PC-3 (cell line): Measurements from ENCODE around the gene COMMD6. TPM values are rescaled to one million over a fixed set of nuclear protein-coding genes. Genes with fewer than 3 reads are reported as not detected.

Experiments
- ATAC-seq: fragments of 200-7000 bp; cut with Tn5 transposase; 2 replicates; pipeline ENCODE4 v1.9.1; 2020; ENCODE audit warnings: mild to moderate bottlenecking, moderate library complexity
- BruUV-seq: library from RNA; stranded (reverse); fragments of 400-500 nt; replicated peaks from 2 replicates; lab custom pipeline; 2021; lab: Mats Ljungman, UMichigan
- CTCF ChIA-PET: fragments of 300-600 bp; sonication (Branson Sonifier 250); formaldehyde crosslinking; loops from one replicate; lab custom pipeline; 2022; ENCODE audit warnings: antibody characterized with exemption; lab: Charles Lee
- POLR2A ChIA-PET: fragments of 300-600 bp; sonication (Branson Sonifier 250); formaldehyde crosslinking; loops from one replicate; lab custom pipeline; 2022; ENCODE audit warnings: antibody characterized with exemption; ENCODE audit not compliant: unreplicated experiment; lab: Charles Lee
- DNase-seq: peaks from one replicate; pipeline ENCODE4 v3.0.0-alpha.2; 2015
- H2AFZ ChIP-seq: fragments of 300-600 bp; sonication (generic); 2 replicates; pipeline ENCODE4 v1.6.0; 2016; ENCODE audit warnings: antibody characterized with exemption, low read length
- H3F3A ChIP-seq: fragments of 300-600 bp; sonication (generic); one replicate; pipeline ENCODE4 v1.6.0; 2017; ENCODE audit warnings: antibody characterized with exemption, low read length, control low read depth, mild to moderate bottlenecking; ENCODE audit not compliant: unreplicated experiment
- H3K27ac ChIP-seq: fragments of 300-600 bp; sonication (generic); 2 replicates; pipeline ENCODE4 v1.5.1; 2016; ENCODE audit warnings: mild to moderate bottlenecking, low read length
- H3K27me3 ChIP-seq: fragments of 300-600 bp; sonication (generic); 2 replicates; pipeline ENCODE4 v1.6.1; 2016; ENCODE audit warnings: low read length, mixed read lengths
- H3K36me3 ChIP-seq: fragments of 300-600 bp; sonication (generic); 2 replicates; pipeline ENCODE4 v1.6.1; 2016; ENCODE audit warnings: low read depth, mixed run types, low read length, mixed read lengths
- H3K4me1 ChIP-seq: fragments of 300-600 bp; sonication (generic); 2 replicates; pipeline ENCODE4 v1.5.1; 2016; ENCODE audit warnings: low read length; ENCODE audit not compliant: insufficient read depth
- H3K4me2 ChIP-seq: fragments of 300-600 bp; sonication (generic); 2 replicates; pipeline ENCODE4 v1.6.0; 2016; ENCODE audit warnings: low read length
- H3K4me3 ChIP-seq: fragments of 300-600 bp; sonication (generic); 2 replicates; pipeline ENCODE4 v1.5.1; 2016; ENCODE audit warnings: mild to moderate bottlenecking, low read length, mixed read lengths
- H3K79me2 ChIP-seq: fragments of 300-600 bp; sonication (generic); 2 replicates; pipeline ENCODE4 v1.6.1; 2017; ENCODE audit warnings: low read length, mixed read lengths
- H3K9ac ChIP-seq: fragments of 300-600 bp; sonication (generic); 2 replicates; pipeline ENCODE4 v1.6.0; 2016; ENCODE audit warnings: mild to moderate bottlenecking, low read length
- H3K9me2 ChIP-seq: fragments of 300-600 bp; sonication (generic); replicated peaks from 2 replicates; pipeline ENCODE4 v1.6.1; 2016; ENCODE audit warnings: mixed run types, low read length, mixed read lengths
- H3K9me3 ChIP-seq: fragments of 300-600 bp; sonication (generic); 2 replicates; pipeline ENCODE4 v1.6.1; 2016; ENCODE audit warnings: low read length, mixed read lengths
- H4K20me1 ChIP-seq: fragments of 300-600 bp; sonication (generic); 2 replicates; pipeline ENCODE4 v1.6.1; 2016; ENCODE audit warnings: low read length, mixed read lengths
- CTCF ChIP-seq: fragments of 300-600 bp; sonication (generic); conservative IDR thresholded peaks from 2 replicates; pipeline ENCODE4 v1.5.1; 2017; ENCODE audit warnings: antibody characterized with exemption, low read depth, mild to moderate bottlenecking, low read length
- EZH2 ChIP-seq: fragments of 300-600 bp; sonication (generic); IDR thresholded peaks from one replicate; pipeline ENCODE4 v1.6.1; 2017; ENCODE audit warnings: antibody characterized with exemption, mild to moderate bottlenecking, low read length; ENCODE audit not compliant: unreplicated experiment
- EZH2phosphoT487 ChIP-seq: fragments of 300-600 bp; sonication (generic); IDR thresholded peaks from 2 replicates; pipeline ENCODE4 v1.6.1; 2018; ENCODE audit warnings: mild to moderate bottlenecking, antibody characterized with exemption, low read length, borderline replicate concordance
- intact Hi-C: fragments of 100-400 bp; cut with micrococcal nuclease; formaldehyde crosslinking; loops from 2 replicates; pipeline ENCODE4 v1.9.0; 2023
- total RNA-seq: library from RNA; depleted of rRNA; stranded (reverse); fragments of >200 nt; gene quantifications from 2 replicates; pipeline ENCODE4 v1.2.3, GENCODE V29; 2014

COMMD6 gene
- total RNA-seq, 1 experiment from 2014 or later, result 46.7 TPM

GRCh38 chr13:75518439-75519088 lies 19.1 kb downstream of the COMMD6 start:
- H4K20me1 ChIP-seq, result no peaks in the 10 kb centered on the region
- no peaks in the 10 kb centered on the region for H3F3A ChIP-seq
- intact Hi-C loops, result no loop called here
- no TSS peak for BruUV-seq
- H2AFZ ChIP-seq, result no peak overlapping the region
- DNase-seq (no peak), ATAC-seq (no peak)
- no peaks in the 10 kb centered on the region for H3K4me1 ChIP-seq
- ChIA-PET CTCF (no interaction called here), POLR2A (no interaction called here)
- no peaks in the 10 kb centered on the region for H3K36me3 ChIP-seq
- no peak overlapping the region for H3K4me2 ChIP-seq
- no peak overlapping the region for H3K9ac ChIP-seq
- H3K9me3 ChIP-seq, result no peaks in the 10 kb centered on the region
- TF ChIP-seq EZH2phosphoT487, result no peak
- no peak for TF ChIP-seq CTCF
- TF ChIP-seq EZH2, result no peak
- no peaks in the 10 kb centered on the region for H3K79me2 ChIP-seq
- no peaks in the 10 kb centered on the region for H3K9me2 ChIP-seq
- H3K4me3 ChIP-seq, result no peak overlapping the region
- no peak overlapping the region for H3K27ac ChIP-seq
- no peaks in the 10 kb centered on the region for H3K27me3 ChIP-seq

- POLR2A ChIA-PET, result no interaction called here
- H3K27ac ChIP-seq, result no peak overlapping the region
- H3K9me3 ChIP-seq, result no peaks in the 10 kb centered on the region
- H3K9ac ChIP-seq, result no peak overlapping the region
- TF ChIP-seq EZH2 (no peak), EZH2phosphoT487 (no peak), CTCF (no peak)
- BruUV-seq, result no TSS peak
- H3K4me3 ChIP-seq, result no peak overlapping the region
- DNase-seq, result no peak
- H3K4me2 ChIP-seq, result no peak overlapping the region
- H2AFZ ChIP-seq, result no peak overlapping the region
- no peaks in the 10 kb centered on the region for H3K9me2 ChIP-seq
- no peak for ATAC-seq
- H3K79me2 ChIP-seq, result no peaks in the 10 kb centered on the region
- no peaks in the 10 kb centered on the region for H3F3A ChIP-seq
- CTCF ChIA-PET, result no interaction called here
- H3K4me1 ChIP-seq, result no peaks in the 10 kb centered on the region
- no peaks in the 10 kb centered on the region for H4K20me1 ChIP-seq
- intact Hi-C loops, result no loop called here
- no peaks in the 10 kb centered on the region for H3K36me3 ChIP-seq
- no peaks in the 10 kb centered on the region for H3K27me3 ChIP-seq
Measured at GRCh38 chr13:75514080-75514995, 23.3 kb downstream of the COMMD6 start.
